Activated naive CD4-positive, alpha-beta T cell treated with anti-CD3 and anti-CD28 coated beads, Interleukin-2, amount 10 ng/mL, durations not matched to agents 7 days and 5 days (primary cell): ENCODE data around the gene FCHSD2.
A peak's percentile ranks its signal among the peaks of the same experiment; 100 is the strongest.
"Not testable (repeated sequence)": the region's sequence is repeated elsewhere in the genome, so short reads cannot be mapped to it uniquely, and the experiment has no call there.

Experiments
- CTCF ChIA-PET: fragments of 350-600 bp; sonication (Branson Sonifier 250); formaldehyde crosslinking; loops from one replicate; lab custom pipeline; 2021; ENCODE audit warnings: antibody characterized with exemption; lab: Charles Lee
- DNase-seq: peaks from one replicate; pipeline ENCODE4 v3.0.0-alpha.2; 2020
- H3K27ac Mint-ChIP-seq: one replicate; pipeline ENCODE4 v1.8.0; 2021; ENCODE audit warnings: mild to moderate bottlenecking, moderate library complexity, mixed read lengths
- H3K27me3 Mint-ChIP-seq: one replicate; pipeline ENCODE4 v1.8.0; 2021; ENCODE audit warnings: mild to moderate bottlenecking, mixed read lengths
- H3K36me3 Mint-ChIP-seq: one replicate; pipeline ENCODE4 v1.8.0; 2021; ENCODE audit warnings: mixed read lengths
- H3K4me1 Mint-ChIP-seq: one replicate; pipeline ENCODE4 v1.8.0; 2021; ENCODE audit warnings: mixed read lengths
- H3K4me3 Mint-ChIP-seq: one replicate; pipeline ENCODE4 v1.8.0; 2021; ENCODE audit warnings: mild to moderate bottlenecking, moderate library complexity, mixed read lengths
- H3K9me3 Mint-ChIP-seq: one replicate; pipeline ENCODE4 v1.8.0; 2021; ENCODE audit warnings: mixed read lengths

The FCHSD2 gene

DNA sequence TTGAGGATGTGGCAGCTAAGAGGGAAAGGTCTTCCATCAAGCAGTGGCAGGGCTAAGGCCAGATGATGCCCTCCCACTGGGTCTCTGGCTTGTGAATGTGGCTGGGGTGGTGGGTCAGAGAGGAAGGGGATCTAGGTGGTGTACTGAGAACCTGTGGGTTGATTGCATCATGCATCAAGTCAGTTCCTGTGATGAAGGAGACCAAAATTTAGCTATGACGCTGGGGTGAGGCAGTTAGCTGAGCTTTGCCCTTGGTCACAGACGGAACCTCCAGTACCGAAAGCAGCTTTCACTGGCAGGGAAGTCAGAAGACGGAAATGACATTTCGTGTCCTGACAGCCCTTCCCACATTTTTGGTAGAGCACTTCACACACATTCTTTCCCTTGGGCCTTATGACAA lies 307.2 kb downstream of the FCHSD2 start:
- H3K36me3 Mint-ChIP-seq: peaks cover 33% of the 10 kb centered on the region
- peak overlapping the region; percentile 70 for H3K27ac Mint-ChIP-seq
- no peak for DNase-seq
- peaks cover 17% of the 10 kb centered on the region for H3K4me1 Mint-ChIP-seq
- no peaks in the 10 kb centered on the region for H3K27me3 Mint-ChIP-seq
- H3K4me3 Mint-ChIP-seq: no peak overlapping the region
- CTCF ChIA-PET: interaction anchor here (1.0 to 11.5 kb wide), 3 partner anchors 21 to 344 kb away, joined by 4 to 180 read pairs (median 16); partner anchors contain the start of gene ATG16L2
- H3K9me3 Mint-ChIP-seq: no peaks in the 10 kb centered on the region

DNA sequence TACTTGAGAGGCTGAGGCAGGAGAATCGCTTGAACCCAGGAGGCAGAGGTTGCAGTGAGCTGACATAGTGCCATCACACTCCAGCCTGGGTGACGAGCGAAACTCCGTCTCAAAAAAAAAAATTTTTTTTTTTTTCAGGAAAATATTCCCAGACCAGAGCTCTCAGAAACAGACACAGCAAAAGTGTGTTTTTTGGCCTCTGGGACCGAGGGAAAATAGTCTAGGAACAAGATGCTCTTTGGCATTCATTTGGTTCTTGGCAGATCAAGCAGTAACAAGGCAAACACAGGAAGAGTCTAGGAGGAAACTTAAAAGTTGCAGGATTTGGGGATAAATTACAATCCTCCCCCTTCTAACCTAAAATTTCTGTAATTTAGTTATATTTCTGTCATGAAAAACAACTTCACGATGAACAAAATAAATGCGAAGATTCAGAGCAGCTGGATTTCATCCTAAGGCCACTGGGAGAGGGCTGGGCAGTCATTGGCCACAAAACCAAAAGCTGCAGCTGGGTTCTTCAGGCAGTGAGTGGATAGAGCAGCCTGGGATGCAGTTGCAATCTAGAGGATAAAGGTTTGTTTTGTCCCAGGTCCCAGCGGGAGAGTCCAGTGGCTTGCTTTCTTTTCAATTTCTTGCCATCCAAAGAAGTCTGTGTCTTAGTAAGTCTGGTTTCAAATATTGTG lies 308.2 kb downstream of the FCHSD2 start:
- H3K9me3 Mint-ChIP-seq: no peaks in the 10 kb centered on the region
- CTCF ChIA-PET: interaction anchor here (0.7 to 11.5 kb wide), 3 partner anchors 110 to 345 kb away, joined by 7 to 180 read pairs (median 16); no protein-coding TSS in a partner anchor
- no peaks in the 10 kb centered on the region for H3K27me3 Mint-ChIP-seq
- DNase-seq: no peak
- no peak overlapping the region for H3K4me3 Mint-ChIP-seq
- H3K27ac Mint-ChIP-seq: no peak overlapping the region
- H3K4me1 Mint-ChIP-seq: peaks cover 17% of the 10 kb centered on the region
- peaks cover 29% of the 10 kb centered on the region for H3K36me3 Mint-ChIP-seq

DNA sequence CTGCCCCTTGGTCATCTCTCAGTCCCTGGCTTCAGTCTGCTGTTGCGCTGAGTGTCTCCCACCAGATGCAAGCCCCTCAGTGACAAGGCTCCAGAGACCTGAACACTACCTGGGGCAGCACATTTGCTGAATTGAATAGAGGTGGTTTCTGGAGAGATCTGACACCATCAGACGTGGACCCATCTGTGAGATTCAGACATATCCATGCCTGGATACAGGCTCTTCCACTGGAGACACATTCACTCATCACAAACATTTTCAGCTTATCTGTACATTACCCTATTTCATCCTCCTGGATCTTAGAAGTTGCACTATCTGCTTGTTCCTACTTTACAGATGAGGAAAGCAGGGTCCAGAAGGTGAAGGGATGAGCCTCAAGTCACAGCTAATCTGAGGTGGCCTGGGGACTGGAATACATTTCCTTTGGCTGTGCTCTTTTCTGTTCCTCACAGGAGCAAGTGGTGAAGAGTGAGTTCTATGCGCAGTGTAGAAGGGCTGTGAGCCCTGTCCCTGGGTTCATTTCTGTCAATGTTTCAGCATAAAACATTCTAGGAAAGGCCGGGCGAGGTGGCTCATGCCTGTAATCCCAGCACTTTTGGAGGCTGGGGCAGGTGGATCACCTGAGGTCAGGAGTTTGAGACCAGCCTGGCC lies 308.9 kb downstream of the FCHSD2 start:
- no peaks in the 10 kb centered on the region for H3K27me3 Mint-ChIP-seq
- no peak overlapping the region for H3K4me3 Mint-ChIP-seq
- H3K27ac Mint-ChIP-seq: peak overlapping the region; percentile 33
- peaks cover 32% of the 10 kb centered on the region for H3K36me3 Mint-ChIP-seq
- DNase-seq: no peak
- peaks cover 19% of the 10 kb centered on the region for H3K4me1 Mint-ChIP-seq
- H3K9me3 Mint-ChIP-seq: no peaks in the 10 kb centered on the region
- CTCF ChIA-PET: interaction anchor here (0.9 to 11.5 kb wide), 4 partner anchors 17 to 353 kb away, joined by 3 to 180 read pairs (median 13); no protein-coding TSS in a partner anchor

DNA sequence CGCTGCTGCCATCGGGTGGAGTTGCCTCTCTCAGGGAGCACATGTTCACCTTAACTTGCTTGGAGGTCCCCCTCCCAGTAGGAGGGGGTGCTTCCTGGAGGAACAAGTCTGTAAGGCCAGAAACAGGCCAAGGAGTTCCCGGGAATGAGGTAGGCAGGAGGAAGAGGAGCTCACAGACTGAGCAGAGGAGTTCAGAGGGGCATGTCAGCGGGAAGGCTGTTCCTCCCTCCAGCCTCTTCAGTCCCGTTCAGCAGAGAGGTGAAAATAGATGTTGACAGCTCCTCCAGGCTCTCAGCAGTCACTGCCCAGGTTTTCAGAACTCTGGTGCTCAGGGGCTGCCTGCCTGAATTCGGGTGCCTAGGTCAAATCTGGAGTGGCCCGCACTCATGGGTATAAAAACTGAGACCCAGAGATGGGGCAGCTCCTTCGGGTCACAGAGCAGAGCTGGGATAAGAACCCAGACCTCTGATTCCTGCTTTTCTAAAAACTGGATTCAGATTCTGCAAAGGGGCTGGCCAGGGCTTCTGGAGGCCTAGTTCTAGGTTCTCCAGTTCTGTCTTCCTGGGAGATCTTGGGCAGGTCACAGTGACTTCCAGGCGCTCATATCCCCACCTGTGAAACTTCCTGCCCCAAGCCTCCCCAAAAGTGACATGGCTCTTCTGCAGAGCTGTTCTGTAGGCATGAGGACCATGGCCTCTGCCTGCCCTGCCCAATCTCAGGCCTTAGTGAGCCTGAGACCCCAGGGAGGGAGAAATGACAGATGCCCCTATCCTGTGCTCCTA lies 309.6 kb downstream of the FCHSD2 start:
- H3K36me3 Mint-ChIP-seq: peaks cover 35% of the 10 kb centered on the region
- CTCF ChIA-PET: interaction anchor here (0.6 to 11.5 kb wide), 18 partner anchors 8 to 456 kb away, joined by 3 to 180 read pairs (median 4); no protein-coding TSS in a partner anchor
- no peaks in the 10 kb centered on the region for H3K9me3 Mint-ChIP-seq
- no peaks in the 10 kb centered on the region for H3K27me3 Mint-ChIP-seq
- H3K27ac Mint-ChIP-seq: peak overlapping the region; percentile 76
- no peak for DNase-seq
- H3K4me3 Mint-ChIP-seq: no peak overlapping the region
- H3K4me1 Mint-ChIP-seq: peaks cover 23% of the 10 kb centered on the region

DNA sequence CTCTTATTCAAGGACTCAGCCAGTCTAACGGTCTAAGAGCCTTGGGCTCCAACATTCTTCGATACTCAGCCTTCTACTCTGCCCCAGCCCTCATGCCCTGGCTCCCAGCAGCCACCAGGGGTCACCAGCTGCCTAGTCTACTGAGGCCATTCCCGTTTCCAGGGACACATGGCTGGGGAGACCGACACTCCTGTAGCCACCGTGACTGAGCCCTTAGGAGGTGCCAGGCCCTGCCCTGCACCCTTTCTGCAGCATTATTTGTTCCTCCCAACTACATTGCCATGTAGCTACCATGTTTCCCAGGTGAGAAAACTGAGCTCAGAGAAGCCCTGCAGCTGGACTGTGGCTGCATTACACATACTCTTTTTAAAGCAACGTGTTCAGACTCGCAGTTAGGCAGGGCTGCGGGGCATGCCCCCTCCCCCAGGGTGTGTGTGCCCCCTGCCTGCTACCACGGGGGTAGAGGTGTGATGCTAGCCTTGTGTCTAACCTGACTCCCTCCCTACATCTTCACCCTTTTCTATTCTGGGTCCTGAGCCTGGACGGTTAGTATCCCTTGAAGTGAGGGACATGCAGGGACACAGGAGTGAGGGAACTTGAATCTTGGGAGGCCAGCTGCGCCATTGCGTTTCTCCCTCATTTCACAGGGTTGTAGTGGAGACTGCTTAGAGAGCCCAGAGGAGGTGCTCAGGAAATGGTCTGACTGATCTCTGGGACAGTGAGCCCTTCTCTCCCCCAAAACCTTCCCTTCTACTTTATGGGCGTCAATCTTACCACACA lies 310.4 kb downstream of the FCHSD2 start:
- Mint-ChIP-seq H3K4me3 (no peak overlapping the region), H3K36me3 (peaks cover 38% of the 10 kb centered on the region), H3K9me3 (no peaks in the 10 kb centered on the region), H3K4me1 (peaks cover 31% of the 10 kb centered on the region), H3K27ac (peak overlapping the region; percentile 76), H3K27me3 (no peaks in the 10 kb centered on the region)
- CTCF ChIA-PET: interaction anchor here (0.6 to 11.5 kb wide), 22 partner anchors 9 to 457 kb away, joined by 3 to 180 read pairs (median 4); no protein-coding TSS in a partner anchor
- peak; percentile 66 for DNase-seq

DNA sequence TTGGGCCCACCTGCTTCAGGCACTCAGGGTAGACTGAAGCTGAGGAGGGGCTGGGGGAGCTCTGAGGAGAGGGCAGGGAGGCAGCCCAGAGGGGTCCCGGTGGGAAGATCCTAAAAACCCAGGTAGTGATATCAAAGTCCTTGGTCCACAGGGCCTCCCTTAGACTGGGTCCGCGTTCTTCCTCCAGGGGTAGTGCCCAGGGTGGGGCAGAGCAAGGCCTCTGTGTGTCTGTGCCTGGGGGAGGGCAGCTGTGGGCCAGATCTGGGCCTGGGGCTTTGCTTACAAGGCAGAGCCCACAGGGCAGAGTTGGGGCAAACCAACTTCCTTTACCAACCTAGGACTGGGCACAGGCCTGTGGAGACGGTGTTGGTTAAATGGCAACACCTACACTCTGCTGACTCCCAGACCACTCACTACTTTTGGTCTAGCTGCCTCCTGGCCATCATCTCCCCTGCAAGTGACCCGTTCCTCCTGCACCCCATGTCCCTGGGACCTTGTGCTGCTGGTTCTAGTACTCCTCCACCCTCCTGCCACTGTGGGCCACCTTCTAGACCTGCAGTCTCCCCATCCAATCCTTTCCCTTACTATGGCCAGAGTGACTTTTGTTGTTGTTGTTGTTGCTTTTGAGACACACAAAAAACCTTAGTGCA lies 312.1 kb downstream of the FCHSD2 start:
- Mint-ChIP-seq H3K27me3 (no peaks in the 10 kb centered on the region), H3K36me3 (peaks cover 41% of the 10 kb centered on the region), H3K27ac (peak overlapping the region; percentile 42), H3K4me3 (no peak overlapping the region), H3K9me3 (no peaks in the 10 kb centered on the region), H3K4me1 (peaks cover 24% of the 10 kb centered on the region)
- DNase-seq: no peak
- CTCF ChIA-PET: interaction anchor here (1.2 to 11.5 kb wide), 5 partner anchors 11 to 389 kb away, joined by 3 to 180 read pairs (median 8); partner anchors contain the start of gene FCHSD2

DNA sequence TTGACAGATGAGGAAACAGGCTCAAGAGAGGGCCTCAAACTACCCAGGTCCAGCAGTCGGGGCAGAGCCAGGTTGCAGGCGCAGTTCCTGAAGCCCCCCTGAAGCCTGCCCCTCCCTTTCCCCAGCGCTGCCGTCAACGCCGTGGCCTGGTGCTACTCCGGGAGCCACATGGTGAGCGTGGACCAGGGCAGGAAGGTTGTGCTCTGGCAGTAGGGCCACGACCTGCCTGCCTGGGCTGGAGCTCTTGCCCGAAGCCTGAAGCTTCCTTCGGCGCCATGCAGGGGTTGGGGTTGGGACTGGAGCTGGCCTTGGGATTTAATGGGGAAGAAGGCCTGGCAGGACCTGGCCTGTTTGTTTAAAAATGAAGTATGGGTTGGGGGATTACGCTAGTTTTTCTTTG lies 312.9 kb downstream of the FCHSD2 start:
- peaks cover 21% of the 10 kb centered on the region for H3K4me1 Mint-ChIP-seq
- no peaks in the 10 kb centered on the region for H3K9me3 Mint-ChIP-seq
- no peak overlapping the region for H3K4me3 Mint-ChIP-seq
- peaks cover 44% of the 10 kb centered on the region for H3K36me3 Mint-ChIP-seq
- no peak for DNase-seq
- CTCF ChIA-PET: interaction anchor here (11.5 kb wide), 1 partner anchor 349 kb away, joined by 180 read pairs; no protein-coding TSS in a partner anchor
- no peaks in the 10 kb centered on the region for H3K27me3 Mint-ChIP-seq
- no peak overlapping the region for H3K27ac Mint-ChIP-seq

DNA sequence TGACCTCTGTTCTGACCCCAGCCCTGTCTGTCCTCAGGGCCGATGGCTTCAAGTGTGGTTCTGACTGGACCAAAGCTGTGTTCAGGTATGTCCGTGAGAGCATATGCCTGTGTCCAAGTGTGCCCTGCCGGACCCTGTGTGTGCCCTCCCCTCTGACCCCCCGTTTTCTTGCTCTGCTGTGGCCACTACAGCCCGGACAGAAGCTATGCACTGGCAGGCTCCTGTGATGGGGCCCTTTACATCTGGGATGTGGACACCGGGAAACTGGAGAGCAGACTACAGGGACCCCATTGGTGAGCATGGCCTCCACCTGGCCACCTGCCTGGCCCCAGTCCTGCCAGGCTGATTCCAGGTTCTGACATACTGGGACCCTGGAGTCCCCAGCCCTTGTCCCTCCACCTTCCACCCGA lies 313.4 kb downstream of the FCHSD2 start:
- Mint-ChIP-seq H3K27ac (peak overlapping the region; percentile 75), H3K36me3 (peaks cover 49% of the 10 kb centered on the region), H3K4me3 (no peak overlapping the region), H3K27me3 (no peaks in the 10 kb centered on the region), H3K9me3 (no peaks in the 10 kb centered on the region), H3K4me1 (peaks cover 21% of the 10 kb centered on the region)
- CTCF ChIA-PET: interaction anchor here (0.7 to 11.5 kb wide), 3 partner anchors 15 to 350 kb away, joined by 3 to 180 read pairs (median 3); partner anchors contain the start of gene STARD10
- DNase-seq: no peak

DNA sequence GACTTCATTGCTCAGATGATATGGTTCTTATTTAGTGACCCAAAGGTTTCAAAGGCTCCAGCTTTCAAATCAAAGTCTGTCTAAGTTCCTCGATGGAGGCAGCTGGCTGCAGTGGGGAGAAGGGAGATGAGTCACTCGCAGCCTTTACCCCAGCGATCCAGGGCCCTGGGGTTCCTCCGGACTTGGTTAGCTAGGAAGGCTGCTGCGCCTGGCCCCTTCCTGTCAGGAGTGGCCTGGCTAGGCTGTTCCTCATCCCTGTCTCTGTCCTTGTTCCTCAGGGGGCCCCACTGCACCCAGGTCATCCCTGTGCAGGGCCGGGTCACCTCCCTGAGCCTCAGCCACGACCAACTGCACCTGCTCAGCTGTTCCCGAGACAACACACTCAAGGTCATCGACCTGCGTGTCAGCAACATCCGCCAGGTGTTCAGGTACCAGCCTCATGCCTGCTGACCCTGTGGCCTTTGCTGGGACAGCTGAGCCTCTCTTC lies 314.0 kb downstream of the FCHSD2 start:
- H3K27ac Mint-ChIP-seq: peak overlapping the region; percentile 75

DNA sequence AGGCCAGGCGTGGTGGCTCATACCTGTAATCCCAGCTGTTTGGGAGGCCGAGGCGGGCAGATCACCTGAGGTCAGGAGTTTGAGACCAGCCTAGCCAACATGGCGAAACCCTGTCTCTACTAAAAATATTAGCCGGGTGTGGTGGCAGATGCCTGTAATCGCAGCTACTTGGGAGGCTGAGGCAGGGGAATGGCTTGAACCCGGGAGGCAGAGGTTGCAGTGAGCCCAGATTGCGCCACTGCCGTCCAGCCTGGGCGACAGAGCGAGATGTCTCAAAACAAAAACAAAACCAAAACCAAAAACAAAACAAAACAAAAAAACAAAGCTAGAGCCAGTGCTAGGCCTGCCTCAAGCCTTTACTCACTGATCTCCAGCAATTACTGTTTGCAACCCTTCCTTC lies 314.5 kb downstream of the FCHSD2 start:
- not testable (repeated sequence) for H3K4me3 Mint-ChIP-seq, H3K9me3 Mint-ChIP-seq, DNase-seq, H3K27me3 Mint-ChIP-seq
- Mint-ChIP-seq H3K27ac (peak overlapping the region; percentile 75), H3K4me1 (peaks cover 22% of the 10 kb centered on the region), H3K36me3 (peaks cover 52% of the 10 kb centered on the region)
- CTCF ChIA-PET: interaction anchor here (0.6 to 11.5 kb wide), 8 partner anchors 10 to 1642 kb away, joined by 3 to 180 read pairs (median 3); no protein-coding TSS in a partner anchor

More for the DNA sequence above, 314.0 kb downstream of the FCHSD2 start:
- DNase-seq: no peak
- H3K36me3 Mint-ChIP-seq: peaks cover 54% of the 10 kb centered on the region
- CTCF ChIA-PET: interaction anchor here (0.6 to 11.5 kb wide), 9 partner anchors 10 to 1643 kb away, joined by 3 to 180 read pairs (median 3); partner anchors contain the start of gene STARD10
- H3K9me3 Mint-ChIP-seq: no peaks in the 10 kb centered on the region
- peaks cover 21% of the 10 kb centered on the region for H3K4me1 Mint-ChIP-seq
- H3K27me3 Mint-ChIP-seq: no peaks in the 10 kb centered on the region
- no peak overlapping the region for H3K4me3 Mint-ChIP-seq

DNA sequence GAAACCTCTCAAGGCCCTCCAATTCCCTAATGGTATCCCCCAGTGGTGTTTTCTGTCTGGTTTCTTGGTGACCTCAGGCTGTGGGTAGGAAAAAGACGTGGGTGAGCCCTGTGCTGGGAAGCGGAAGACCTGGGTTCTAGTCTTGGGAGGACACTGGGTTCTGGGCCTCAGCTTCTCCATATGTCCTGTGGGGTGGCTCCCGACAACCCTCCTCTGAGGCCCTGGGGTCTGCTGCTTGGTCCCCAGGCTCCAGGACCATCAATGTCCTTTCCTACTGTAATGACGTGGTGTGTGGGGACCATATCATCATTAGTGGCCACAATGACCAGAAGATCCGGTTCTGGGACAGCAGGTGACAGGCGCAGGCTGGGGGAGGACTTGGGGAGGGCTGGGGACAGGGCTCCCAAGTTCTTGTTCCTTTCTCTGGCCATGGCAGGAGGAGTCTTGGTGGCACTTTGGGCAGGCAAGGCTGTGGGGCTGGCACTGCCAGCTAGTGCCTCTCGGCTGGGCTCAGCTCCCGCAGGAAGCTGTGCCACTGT lies 315.1 kb downstream of the FCHSD2 start:
- CTCF ChIA-PET: interaction anchor here (1.2 to 11.5 kb wide), 2 partner anchors 102 to 352 kb away, joined by 6 to 180 read pairs; no protein-coding TSS in a partner anchor
- no peaks in the 10 kb centered on the region for H3K9me3 Mint-ChIP-seq
- H3K4me1 Mint-ChIP-seq: peaks cover 23% of the 10 kb centered on the region
- peaks cover 50% of the 10 kb centered on the region for H3K36me3 Mint-ChIP-seq
- H3K27me3 Mint-ChIP-seq: no peaks in the 10 kb centered on the region
- no peak overlapping the region for H3K4me3 Mint-ChIP-seq
- DNase-seq: no peak
- no peak overlapping the region for H3K27ac Mint-ChIP-seq
